Esophagus muscularis mucosa (tissue), 4 donors: ENCODE data around the gene SUGT1. TPM values are rescaled to one million over a fixed set of nuclear protein-coding genes. Genes with fewer than 3 reads are reported as not detected.
"Not testable (repeated sequence)": the region's sequence is repeated elsewhere in the genome, so short reads cannot be mapped to it uniquely, and the experiment has no call there.

Experiments used
- DNase-seq: peaks from one replicate; pipeline ENCODE4 v3.0.0-alpha.2; 2017; ENCODE audit errors: extremely low spot score
- H3K27ac ChIP-seq, 4 donors: fragments of 200-600 bp; sonication (generic); replicated peaks in 1 of 4; 1 replicate in 3 of 4; 2 replicates in 1 of 4; pipeline ENCODE4 v1.5.1; 2016 to 2019; ENCODE audit warnings: mild to moderate bottlenecking in 1 of 4
- H3K27me3 ChIP-seq, 4 donors: fragments of 200-600 bp; sonication (generic); one replicate each; pipeline versions ENCODE4 v1.5.1 to v1.6.0; 2016 to 2019
- H3K36me3 ChIP-seq, 4 donors: fragments of 200-600 bp; sonication (generic); one replicate each; pipeline ENCODE4 v1.5.1; 2016 to 2019
- H3K4me1 ChIP-seq, 4 donors: fragments of 200-600 bp; sonication (generic); one replicate each; pipeline ENCODE4 v1.5.1; 2016 to 2019
- H3K4me3 ChIP-seq, 4 donors: fragments of 200-600 bp; sonication (generic); 1 replicate in 2 of 4; 2 replicates in 2 of 4; pipeline ENCODE4 v1.5.1; 2016 to 2019; ENCODE audit warnings: mild to moderate bottlenecking in 4 of 4, moderate library complexity in 1 of 4
- H3K9me3 ChIP-seq, 4 donors: fragments of 200-600 bp; sonication (generic); 1 replicate in 3 of 4; 2 replicates in 1 of 4; pipeline ENCODE4 v1.5.1; 2016 to 2019
- CTCF ChIP-seq, 3 experiments: fragments of 200-600 bp in 2 of 3; fragments of 450-650 bp in 1 of 3; sonication (generic) in 2 of 3; IDR thresholded peaks; one replicate each; pipeline ENCODE4 v1.5.1; 2017 to 2019; ENCODE audit warnings: antibody characterized with exemption in 3 of 3, mild to moderate bottlenecking in 2 of 3, moderate library complexity in 1 of 3
- EP300 ChIP-seq: sonication (generic); formaldehyde crosslinking; IDR thresholded peaks from one replicate; pipeline ENCODE4 v1.6.1; 2017; ENCODE audit warnings: antibody characterized with exemption
- POLR2A ChIP-seq: fragments of 450-650 bp; IDR thresholded peaks from one replicate; pipeline ENCODE4 v1.6.1; 2017; ENCODE audit warnings: antibody characterized with exemption, moderate library complexity, mild to moderate bottlenecking, low read depth
- POLR2AphosphoS5 ChIP-seq, 2 donors: sonication (generic); formaldehyde crosslinking; IDR thresholded peaks; one replicate each; pipeline ENCODE4 v1.6.1; 2017; ENCODE audit warnings: antibody characterized with exemption in 2 of 2
- WGBS: methylation state at CpG from one replicate; pipeline ENCODE4 v1.1.5; 2018; 5-methylcytosine and 5-hydroxymethylcytosine counted together
- intact Hi-C: fragments of 100-400 bp; cut with DNase I; formaldehyde crosslinking; loops from one replicate; pipeline ENCODE4 v1.15.1; 2023
- total RNA-seq, 4 donors: library from RNA; depleted of rRNA; stranded (reverse); fragments of >200 nt; gene quantifications; one replicate each; pipeline versions ENCODE4 v1.1.0 to v1.2.1, GENCODE V29; 2016

The SUGT1 gene
- total RNA-seq, 4 donors from 2014 or later, result 28.3 to 41.7 (median 33.3) TPM

GRCh38 chr13:52711286-52711685 lies 58.6 kb downstream of the SUGT1 start:
- no peaks in the 10 kb centered on the region for H3K27me3 ChIP-seq
- 62% methylated on average over 3 of the region's 3 CpGs for WGBS
- no peak for TF ChIP-seq POLR2A
- no peak for TF ChIP-seq CTCF (IDR thresholded peaks at IDR 0.05)
- no peak for TF ChIP-seq POLR2AphosphoS5 (IDR thresholded peaks at IDR 0.05)
- no peak for TF ChIP-seq EP300
- H3K27ac ChIP-seq, result no peak overlapping the region
- no peaks in the 10 kb centered on the region for H3K36me3 ChIP-seq
- no peaks in the 10 kb centered on the region for H3K9me3 ChIP-seq
- intact Hi-C loops, result no loop called here
- no peaks in the 10 kb centered on the region for H3K4me1 ChIP-seq
- DNase-seq, result no peak
- H3K4me3 ChIP-seq, result no peak overlapping the region

DNA sequence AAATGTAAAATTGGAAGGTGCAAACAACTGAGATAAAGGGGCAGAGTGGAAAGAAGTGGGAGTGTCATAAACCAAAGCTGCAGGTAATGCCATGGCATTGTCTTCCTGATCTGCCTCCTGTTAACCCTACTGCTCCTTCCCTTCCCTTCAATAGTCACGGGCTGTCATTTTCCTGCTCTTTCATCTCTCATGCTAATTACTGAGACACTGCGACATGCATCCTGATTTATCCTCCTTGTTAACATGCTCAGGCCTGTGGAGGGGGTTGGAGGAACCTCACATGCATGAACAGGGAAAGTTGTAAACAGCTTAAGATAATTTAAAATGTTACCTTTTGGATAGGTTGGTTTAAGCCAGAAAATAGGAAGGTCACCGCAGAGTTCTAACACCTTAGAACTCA lies 59.7 kb downstream of the SUGT1 start:
- TF ChIP-seq POLR2AphosphoS5 (IDR thresholded peaks at IDR 0.05) (no peak), POLR2A (no peak), CTCF (IDR thresholded peaks at IDR 0.05) (no peak), EP300 (no peak)
- DNase-seq, result no peak
- no peaks in the 10 kb centered on the region for H3K36me3 ChIP-seq
- no peak overlapping the region for H3K27ac ChIP-seq
- H3K4me3 ChIP-seq, result no peak overlapping the region
- no peaks in the 10 kb centered on the region for H3K9me3 ChIP-seq
- H3K27me3 ChIP-seq, result no peaks in the 10 kb centered on the region
- H3K4me1 ChIP-seq, result no peaks in the 10 kb centered on the region
- intact Hi-C loops, result no loop called here
- 83% methylated on average over 3 of the region's 3 CpGs for WGBS

DNA sequence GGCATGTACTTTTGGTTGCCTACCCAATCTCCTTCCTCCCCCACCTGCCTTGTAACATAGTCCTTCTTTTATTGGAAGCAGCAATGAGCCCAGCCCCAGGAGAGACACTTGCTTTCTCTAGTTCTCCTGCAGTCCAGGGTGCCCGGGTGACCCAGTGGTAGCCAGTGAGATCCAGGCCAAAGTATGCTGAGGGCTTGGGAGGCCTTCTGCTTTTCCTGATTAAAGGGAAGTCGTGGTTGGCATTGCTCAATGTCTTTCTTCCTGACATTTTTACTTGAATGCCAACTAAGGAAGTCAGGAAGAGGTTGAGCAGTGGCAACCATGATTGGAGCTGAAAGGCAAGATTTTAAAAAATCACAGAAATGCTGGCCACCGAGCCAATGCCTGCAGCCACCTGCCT lies 61.3 kb downstream of the SUGT1 start:
- H3K4me1 ChIP-seq, result no peaks in the 10 kb centered on the region
- TF ChIP-seq CTCF (IDR thresholded peaks at IDR 0.05), result no peak
- no peak for TF ChIP-seq POLR2AphosphoS5 (IDR thresholded peaks at IDR 0.05)
- no peak for TF ChIP-seq EP300
- TF ChIP-seq POLR2A, result no peak
- no peaks in the 10 kb centered on the region for H3K27me3 ChIP-seq
- H3K36me3 ChIP-seq, result no peaks in the 10 kb centered on the region
- no peak overlapping the region for H3K27ac ChIP-seq
- no peak overlapping the region for H3K4me3 ChIP-seq
- no peak for DNase-seq
- intact Hi-C loops, result no loop called here
- 56% methylated on average over 3 of the region's 3 CpGs for WGBS
- peaks cover 0 to 6% (median 0%) of the 10 kb centered on the region in 4 donors for H3K9me3 ChIP-seq

DNA sequence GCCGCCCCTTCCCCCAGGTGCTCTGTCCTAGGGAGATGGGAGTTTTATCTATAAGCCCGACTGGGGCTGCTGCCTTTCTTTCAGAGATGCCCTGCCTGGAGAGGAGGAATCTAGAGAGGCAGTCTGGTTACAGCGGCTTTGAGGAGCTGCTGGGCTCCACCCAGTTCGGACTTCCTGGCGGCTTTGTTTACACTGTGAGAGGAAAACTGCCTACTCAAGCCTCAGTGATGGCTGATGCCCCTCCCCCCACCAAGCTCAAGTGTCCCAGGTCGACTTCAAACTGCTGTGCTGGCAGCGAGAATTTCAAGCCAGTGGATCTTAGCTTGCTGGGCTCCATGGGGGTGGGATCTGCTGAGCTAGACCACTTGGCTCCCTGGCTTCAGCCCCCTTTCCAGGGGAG lies 68.3 kb downstream of the SUGT1 start:
- H3K4me1 ChIP-seq, intact Hi-C loops, H3K36me3 ChIP-seq, H3K4me3 ChIP-seq, H3K27me3 ChIP-seq, H3K9me3 ChIP-seq, H3K27ac ChIP-seq, DNase-seq: not testable (repeated sequence)
- WGBS, result 75% methylated on average over 2 of the region's 7 CpGs

GRCh38 chr13:52721356-52721755 lies 68.7 kb downstream of the SUGT1 start:
- DNase-seq, H3K27me3 ChIP-seq, H3K4me1 ChIP-seq, H3K36me3 ChIP-seq, H3K4me3 ChIP-seq, H3K27ac ChIP-seq, intact Hi-C loops, H3K9me3 ChIP-seq: not testable (repeated sequence)
- 92% methylated on average over 2 of the region's 2 CpGs for WGBS

DNA sequence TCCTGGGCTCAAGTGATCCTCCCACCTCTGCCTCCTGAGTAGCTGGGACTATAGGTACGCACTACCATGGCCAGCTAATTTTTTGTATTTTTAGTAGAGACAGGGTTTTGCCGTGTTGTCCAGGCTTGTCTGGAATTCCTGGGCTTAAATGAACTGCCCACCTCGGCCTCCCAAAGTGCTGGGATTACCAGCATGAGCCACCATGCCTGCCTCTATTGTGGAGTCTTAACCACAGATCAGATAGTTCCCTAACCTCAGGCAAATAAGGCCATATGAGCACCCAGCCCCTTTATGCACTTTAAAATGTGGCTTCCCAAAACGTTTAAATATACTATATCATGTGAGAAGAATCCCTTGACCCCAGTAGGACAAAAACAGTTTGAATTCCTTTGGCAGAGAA lies 70.5 kb downstream of the SUGT1 start:
- H3K4me3 ChIP-seq, result no peak overlapping the region

More for the DNA sequence above, 70.5 kb downstream of the SUGT1 start:
- TF ChIP-seq CTCF (IDR thresholded peaks at IDR 0.05), result no peak
- TF ChIP-seq EP300, result no peak
- TF ChIP-seq POLR2AphosphoS5 (IDR thresholded peaks at IDR 0.05), result no peak
- no peak for TF ChIP-seq POLR2A
- Histone ChIP-seq H3K9me3 (peaks cover 0 to 4% (median 0%) of the 10 kb centered on the region in 4 donors), H3K27me3 (peaks cover 0 to 3% (median 0%) of the 10 kb centered on the region in 4 donors), H3K4me1 (no peaks in the 10 kb centered on the region), H3K36me3 (peaks cover 0 to 5% (median 0%) of the 10 kb centered on the region in 4 donors), H3K27ac (no peak overlapping the region)
- intact Hi-C loops, result no loop called here
- 87% methylated on average over 4 of the region's 4 CpGs for WGBS
- DNase-seq, result no peak
